KMS-11 (cell line): ENCODE measurements around the gene LURAP1L.

Source experiments
- H2AFZ ChIP-seq: fragments of 200-600 bp; sonication (generic); 2 replicates; pipeline ENCODE4 v1.6.1; 2016; ENCODE audit warnings: antibody characterized with exemption, mixed run types, low read depth
- H3K27ac ChIP-seq: fragments of 200-600 bp; sonication (generic); 2 replicates; pipeline ENCODE4 v1.6.1; 2016; ENCODE audit warnings: mild to moderate bottlenecking, mixed run types
- H3K27me3 ChIP-seq: fragments of 200-600 bp; sonication (generic); 2 replicates; pipeline ENCODE4 v1.6.1; 2017; ENCODE audit warnings: mild to moderate bottlenecking, low read depth, mixed run types, moderate library complexity; ENCODE audit not compliant: insufficient read depth
- H3K36me3 ChIP-seq: fragments of 200-600 bp; sonication (generic); 2 replicates; pipeline ENCODE4 v1.6.1; 2017; ENCODE audit warnings: mild to moderate bottlenecking, mixed run types; ENCODE audit not compliant: insufficient read depth
- H3K4me1 ChIP-seq: fragments of 200-600 bp; sonication (generic); 2 replicates; pipeline ENCODE4 v1.6.1; 2016; ENCODE audit warnings: mild to moderate bottlenecking, low read depth, mixed run types; ENCODE audit not compliant: poor library complexity, severe bottlenecking
- H3K4me2 ChIP-seq: fragments of 200-600 bp; sonication (generic); 2 replicates; pipeline ENCODE4 v1.7.0; 2016; ENCODE audit warnings: mild to moderate bottlenecking, mixed run types
- H3K4me3 ChIP-seq: fragments of 200-600 bp; sonication (generic); IDR thresholded peaks from 2 replicates; pipeline ENCODE4 v1.6.1; 2017; ENCODE audit warnings: low read depth, low read length, mixed read lengths; ENCODE audit not compliant: insufficient read depth
- H3K79me2 ChIP-seq: fragments of 200-600 bp; sonication (generic); 2 replicates; pipeline ENCODE4 v1.6.1; 2016; ENCODE audit warnings: low read depth, mixed run types; ENCODE audit not compliant: insufficient read depth
- H3K9ac ChIP-seq: fragments of 200-600 bp; sonication (generic); 2 replicates; pipeline ENCODE4 v1.6.1; 2016; ENCODE audit warnings: mild to moderate bottlenecking, mixed run types
- H4K20me1 ChIP-seq: fragments of 200-600 bp; sonication (generic); 2 replicates; pipeline ENCODE4 v1.6.1; 2016; ENCODE audit warnings: mild to moderate bottlenecking, mixed run types; ENCODE audit not compliant: insufficient read depth
- CTCF ChIP-seq: fragments of 200-600 bp; sonication (generic); conservative IDR thresholded peaks from 2 replicates; pipeline ENCODE4 v1.6.1; 2017; ENCODE audit warnings: low read depth, mild to moderate bottlenecking, antibody characterized with exemption, low read length, moderate library complexity, mixed read lengths

Gene LURAP1L

DNA sequence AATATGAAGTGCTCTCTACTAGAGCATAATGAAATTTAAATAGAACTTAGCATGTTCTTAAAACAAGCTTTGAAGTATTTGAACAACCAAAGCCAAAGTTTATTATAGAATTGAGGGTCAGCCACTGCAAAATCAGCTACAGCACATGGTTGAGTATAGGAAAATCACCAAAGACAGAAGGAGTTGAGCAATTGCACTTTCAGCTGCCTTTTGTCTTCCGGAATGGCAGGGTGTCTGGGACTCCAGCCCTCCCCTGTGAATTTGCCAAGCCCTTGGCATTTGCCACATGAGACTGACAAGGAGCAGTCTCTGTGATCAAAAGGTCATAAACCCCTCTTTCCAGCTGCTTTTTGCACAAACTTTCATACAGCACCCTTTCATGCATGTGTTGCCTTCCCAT lies 8.5 kb upstream of the LURAP1L start:
- no peak overlapping the region for H3K9ac ChIP-seq
- no peak overlapping the region for H2AFZ ChIP-seq
- H4K20me1 ChIP-seq, result no peaks in the 10 kb centered on the region
- H3K4me1 ChIP-seq, result no peaks in the 10 kb centered on the region
- H3K4me3 ChIP-seq, result no peak overlapping the region
- no peaks in the 10 kb centered on the region for H3K36me3 ChIP-seq
- H3K27me3 ChIP-seq, result no peaks in the 10 kb centered on the region
- H3K79me2 ChIP-seq, result no peaks in the 10 kb centered on the region
- no peak overlapping the region for H3K27ac ChIP-seq
- TF ChIP-seq CTCF, result no peak
- no peak overlapping the region for H3K4me2 ChIP-seq

DNA sequence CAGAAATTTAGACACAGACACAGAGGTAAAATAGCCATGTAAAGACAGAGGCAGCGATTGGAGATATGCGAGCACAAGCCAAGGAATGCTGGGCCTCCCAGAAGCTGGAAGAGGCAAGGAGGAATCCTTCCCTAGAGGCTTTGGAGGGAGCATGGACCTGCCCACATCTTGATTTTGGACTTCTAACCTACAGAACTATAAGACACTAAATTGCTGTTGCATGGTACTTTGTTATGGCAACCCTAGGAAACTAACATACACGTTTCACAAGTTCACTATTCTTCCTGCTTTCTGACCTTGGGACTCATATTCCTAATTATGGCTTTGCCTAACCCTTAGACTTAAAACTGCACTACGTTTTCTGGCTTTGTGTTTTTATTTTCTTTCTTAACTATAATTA lies 4.6 kb upstream of the LURAP1L start:
- TF ChIP-seq CTCF, result no peak
- no peaks in the 10 kb centered on the region for H3K27me3 ChIP-seq

GRCh38 chr9:12771891-12772290 lies 2.9 kb upstream of the LURAP1L start:
- H3K36me3 ChIP-seq, result no peaks in the 10 kb centered on the region
- H3K27me3 ChIP-seq, result no peaks in the 10 kb centered on the region
- H4K20me1 ChIP-seq, result no peaks in the 10 kb centered on the region
- TF ChIP-seq CTCF, result no peak
- H3K4me2 ChIP-seq, result no peak overlapping the region
- no peak overlapping the region for H2AFZ ChIP-seq
- no peaks in the 10 kb centered on the region for H3K79me2 ChIP-seq
- no peak overlapping the region for H3K27ac ChIP-seq
- no peak overlapping the region for H3K9ac ChIP-seq
- H3K4me3 ChIP-seq, result no peak overlapping the region
- peaks cover 13% of the 10 kb centered on the region for H3K4me1 ChIP-seq

More for the DNA sequence above, 4.6 kb upstream of the LURAP1L start:
- H3K4me2 ChIP-seq, result no peak overlapping the region
- no peaks in the 10 kb centered on the region for H3K36me3 ChIP-seq
- no peak overlapping the region for H2AFZ ChIP-seq
- peaks cover 10% of the 10 kb centered on the region for H3K4me1 ChIP-seq
- H3K9ac ChIP-seq, result no peak overlapping the region
- H3K27ac ChIP-seq, result no peak overlapping the region
- no peak overlapping the region for H3K4me3 ChIP-seq
- no peaks in the 10 kb centered on the region for H3K79me2 ChIP-seq
- no peaks in the 10 kb centered on the region for H4K20me1 ChIP-seq

DNA sequence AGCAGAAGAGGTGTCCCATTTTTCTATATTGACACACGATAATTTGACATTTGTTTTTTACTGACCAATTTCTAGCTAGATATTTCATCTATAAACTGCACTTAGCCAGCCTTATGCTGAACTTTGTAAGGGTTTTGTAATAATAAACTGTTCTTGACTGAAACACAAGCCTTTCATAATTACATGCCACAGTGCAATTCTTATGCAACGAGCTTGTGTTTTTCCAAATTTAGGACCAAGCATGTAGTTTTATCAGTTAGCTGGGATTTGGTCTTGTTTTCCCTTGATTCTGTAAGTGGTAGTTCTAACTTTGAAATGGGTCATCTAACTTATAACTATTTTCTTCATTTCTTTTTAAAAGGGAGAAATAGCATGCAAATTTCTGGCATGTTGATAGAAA lies 1.3 kb upstream of the LURAP1L start:
- H3K79me2 ChIP-seq, result peaks cover 6% of the 10 kb centered on the region; the same call in 1 of the 2 replicates
- no peaks in the 10 kb centered on the region for H3K27me3 ChIP-seq
- no peak overlapping the region for H3K4me2 ChIP-seq
- no peaks in the 10 kb centered on the region for H4K20me1 ChIP-seq
- no peak overlapping the region for H3K4me3 ChIP-seq
- H3K36me3 ChIP-seq, result no peaks in the 10 kb centered on the region
- H2AFZ ChIP-seq, result no peak overlapping the region
- TF ChIP-seq CTCF, result no peak
- no peak overlapping the region for H3K9ac ChIP-seq
- H3K4me1 ChIP-seq, result peaks cover 30% of the 10 kb centered on the region
- no peak overlapping the region for H3K27ac ChIP-seq
